NCI-H82 treated with DMSO at 0.1 percent for 48 hours (cell line): ENCODE data around the gene ANKRD13A.

Experiments used
- DNase-seq: peaks from one replicate; lab custom pipeline; 2025; ENCODE audit not compliant: unreplicated experiment; lab: John Stamatoyannopoulos, UW

Gene ANKRD13A

GRCh38 chr12:109998904-109999648 is at the start of gene ANKRD13A:
ANKRD13A (plus strand) TSS chr12:109999430; CDS start chr12:109999689, 259 bp downstream.
- peak; percentile 78 for DNase-seq

GRCh38 chr12:109950625-109951024 is 48.6 kb upstream of the ANKRD13A start:
- no peak for DNase-seq

- DNase-seq, result no peak
These were observed 48.1 kb upstream of the ANKRD13A start for GRCh38 chr12:109951136-109951535.

- DNase-seq, result no peak
These were observed 47.5 kb upstream of the ANKRD13A start for GRCh38 chr12:109951751-109952150.

GRCh38 chr12:109952160-109952858 is 46.9 kb upstream of the ANKRD13A start:
- DNase-seq, result no peak

- DNase-seq, result no peak
These were observed 46.4 kb upstream of the ANKRD13A start for GRCh38 chr12:109952873-109953272.

GRCh38 chr12:109953656-109954055 is 45.6 kb upstream of the ANKRD13A start:
- no peak for DNase-seq

- DNase-seq, result no peak
These were observed 40.9 kb upstream of the ANKRD13A start for GRCh38 chr12:109958374-109958773.

- DNase-seq, result no peak
These were observed 39.7 kb upstream of the ANKRD13A start for GRCh38 chr12:109959411-109960093.

- DNase-seq, result no peak
These were observed 38.0 kb upstream of the ANKRD13A start for GRCh38 chr12:109961201-109961600.

- no peak for DNase-seq
These were observed 37.6 kb upstream of the ANKRD13A start for GRCh38 chr12:109961612-109962011.

GRCh38 chr12:109962398-109962797 is 36.8 kb upstream of the ANKRD13A start:
- DNase-seq, result peak; percentile 11

- no peak for DNase-seq
These were observed 35.9 kb upstream of the ANKRD13A start for GRCh38 chr12:109963330-109963729.

- no peak for DNase-seq
These were observed 35.3 kb upstream of the ANKRD13A start for GRCh38 chr12:109963743-109964429.

GRCh38 chr12:109966546-109966945 is 32.7 kb upstream of the ANKRD13A start:
- no peak for DNase-seq

GRCh38 chr12:109967383-109968031 is 31.7 kb upstream of the ANKRD13A start:
- DNase-seq, result no peak

- DNase-seq, result no peak
These were observed 31.2 kb upstream of the ANKRD13A start for GRCh38 chr12:109968032-109968420.

- DNase-seq, result no peak
These were observed 30.4 kb upstream of the ANKRD13A start for GRCh38 chr12:109968801-109969200.

- DNase-seq, result no peak
These were observed 26.4 kb upstream of the ANKRD13A start for GRCh38 chr12:109972821-109973220.

GRCh38 chr12:109981311-109981710 is 17.9 kb upstream of the ANKRD13A start:
- DNase-seq, result no peak

- no peak for DNase-seq
These were observed 17.0 kb upstream of the ANKRD13A start for GRCh38 chr12:109982210-109982609.
